GM23338 (cell line): ENCODE results near the gene GTPBP1. TPM values are rescaled to one million over a fixed set of nuclear protein-coding genes. Genes with fewer than 3 reads are reported as not detected.

Experiments
- ATAC-seq: fragments of 200-7000 bp; cut with Tn5 transposase; 3 replicates; pipeline ENCODE4 v1.9.1; 2020
- DNase-seq: peaks from one replicate; pipeline ENCODE4 v3.0.0-alpha.2; 2015; ENCODE audit warnings: low spot score
- H2AFZ ChIP-seq: fragments of 200-600 bp; sonication (generic); 2 replicates; pipeline ENCODE4 v1.8.0; 2016; ENCODE audit warnings: antibody characterized with exemption, mild to moderate bottlenecking, moderate library complexity
- H3F3A ChIP-seq: fragments of 200-600 bp; sonication (generic); replicated peaks from 2 replicates; pipeline ENCODE4 v1.8.0; 2017; ENCODE audit warnings: antibody characterized with exemption, mixed run types, low read depth
- H3K27ac ChIP-seq: fragments of 200-600 bp; sonication (generic); 2 replicates; pipeline ENCODE4 v1.6.1; 2016; ENCODE audit warnings: low read depth
- H3K27me3 ChIP-seq: fragments of 200-600 bp; sonication (generic); 2 replicates; pipeline ENCODE4 v1.8.0; 2016; ENCODE audit warnings: mild to moderate bottlenecking, mixed run types, moderate library complexity; ENCODE audit not compliant: insufficient read depth
- H3K36me3 ChIP-seq: fragments of 200-600 bp; sonication (generic); 2 replicates; pipeline ENCODE4 v1.8.0; 2016; ENCODE audit warnings: mild to moderate bottlenecking; ENCODE audit not compliant: insufficient read depth
- H3K4me1 ChIP-seq: fragments of 200-600 bp; sonication (generic); 2 replicates; pipeline ENCODE4 v1.8.0; 2016; ENCODE audit warnings: mild to moderate bottlenecking, moderate library complexity; ENCODE audit not compliant: insufficient read depth
- H3K4me2 ChIP-seq: fragments of 200-600 bp; sonication (generic); 2 replicates; pipeline ENCODE4 v1.7.1; 2017; ENCODE audit warnings: mixed run types
- H3K4me3 ChIP-seq: fragments of 200-600 bp; sonication (generic); 2 replicates; pipeline ENCODE4 v1.6.1; 2016; ENCODE audit warnings: mixed run types
- H3K79me2 ChIP-seq: fragments of 200-600 bp; sonication (generic); replicated peaks from 2 replicates; pipeline ENCODE4 v1.8.0; 2017; ENCODE audit warnings: mild to moderate bottlenecking; ENCODE audit not compliant: insufficient read depth
- H3K9me2 ChIP-seq: fragments of 200-600 bp; sonication (generic); 2 replicates; pipeline ENCODE4 v1.8.0; 2017; ENCODE audit not compliant: insufficient read depth
- H4K20me1 ChIP-seq: fragments of 200-600 bp; sonication (generic); replicated peaks from 2 replicates; pipeline ENCODE4 v1.8.0; 2017; ENCODE audit warnings: mild to moderate bottlenecking; ENCODE audit not compliant: insufficient read depth
- H3K27ac Mint-ChIP-seq: 2 replicates; pipeline ENCODE4 v1.8.0; 2020; ENCODE audit warnings: inconsistent platforms, mild to moderate bottlenecking, moderate library complexity, mixed read lengths
- H3K27me3 Mint-ChIP-seq: 3 replicates; pipeline ENCODE4 v1.8.0; 2022; ENCODE audit warnings: low read depth, mild to moderate bottlenecking, moderate library complexity, mixed read lengths, inconsistent platforms; ENCODE audit not compliant: insufficient read depth, poor library complexity
- H3K36me3 Mint-ChIP-seq: 3 replicates; pipeline ENCODE4 v1.8.0; 2021; ENCODE audit warnings: low read depth, mild to moderate bottlenecking, inconsistent platforms, moderate library complexity, mixed read lengths
- H3K4me1 Mint-ChIP-seq: 3 replicates; pipeline ENCODE4 v1.8.0; 2020; ENCODE audit warnings: mild to moderate bottlenecking, inconsistent platforms, mixed read lengths
- H3K4me3 Mint-ChIP-seq: 3 replicates; pipeline ENCODE4 v1.8.0; 2021; ENCODE audit warnings: moderate library complexity, mild to moderate bottlenecking, inconsistent platforms, mixed read lengths
- H3K9me3 Mint-ChIP-seq: 3 replicates; pipeline ENCODE4 v1.8.0; 2020; ENCODE audit warnings: moderate library complexity, mild to moderate bottlenecking, inconsistent platforms, mixed read lengths
- EZH2 ChIP-seq: fragments of 200-600 bp; sonication (generic); IDR thresholded peaks from one replicate; pipeline ENCODE4 v1.8.0; 2017; ENCODE audit warnings: antibody characterized with exemption, mild to moderate bottlenecking, low read depth; ENCODE audit not compliant: unreplicated experiment
- EZH2phosphoT487 ChIP-seq: fragments of 200-600 bp; sonication (generic); IDR thresholded peaks from one replicate; pipeline ENCODE4 v1.8.1; 2018; ENCODE audit warnings: antibody characterized with exemption; ENCODE audit not compliant: unreplicated experiment
- JUNB ChIP-seq: IDR thresholded peaks from one replicate; pipeline ENCODE4 v1.6.1; 2016; ENCODE audit warnings: antibody characterized with exemption; ENCODE audit not compliant: unreplicated experiment
- NANOG ChIP-seq: IDR thresholded peaks from 2 replicates; pipeline ENCODE4 v1.6.1; 2016; ENCODE audit warnings: antibody characterized with exemption, borderline replicate concordance
- POLR2AphosphoS5 ChIP-seq: IDR thresholded peaks from 2 replicates; pipeline ENCODE4 v1.6.1; 2016; ENCODE audit warnings: antibody characterized with exemption, low read depth
- STAT1 ChIP-seq: IDR thresholded peaks from one replicate; pipeline ENCODE4 v1.6.1; 2016; ENCODE audit warnings: antibody characterized with exemption; ENCODE audit not compliant: unreplicated experiment
- polyA plus RNA-seq: library from polyadenylated mRNA; unstranded; fragments of >200 nt; fragmentation: Nextera tagmentation; extraction: Ambion mirVana; gene quantifications from 2 replicates; pipeline ENCODE4 v1.2.1, GENCODE V29; 2016
- total RNA-seq: library from RNA; depleted of rRNA; stranded (reverse); fragments of >200 nt; shearing (Covaris generic); gene quantifications from 2 replicates; pipeline ENCODE4 v1.2.3, GENCODE V29; 2014
- TF ChIP-seq, protein P1 (sequence below), 2 experiments: fragments of 200-600 bp in 1 of 2; sonication (generic) in 1 of 2; conservative IDR thresholded peaks; 2 replicates each; pipeline versions ENCODE4 v1.5.1 to v1.6.1; 2016 to 2017; ENCODE audit warnings: antibody characterized with exemption in 2 of 2, low read depth in 2 of 2, mild to moderate bottlenecking in 2 of 2, moderate library complexity in 1 of 2
- TF ChIP-seq, protein P2 (sequence below): IDR thresholded peaks from one replicate; pipeline ENCODE4 v1.6.1; 2018; ENCODE audit warnings: antibody characterized with exemption; ENCODE audit not compliant: unreplicated experiment
- TF ChIP-seq, protein P3 (sequence below): fragments of 250-450 bp; sonication (Bioruptor Pico); IDR thresholded peaks from 2 replicates; pipeline ENCODE4 v1.5.0; 2020; ENCODE audit warnings: mild to moderate bottlenecking, moderate library complexity

GTPBP1 gene
- total and polyA plus RNA-seq, 2 experiments from 2014 or later = 27.2 to 88.4 TPM

GRCh38 chr22:38697425-38698089 is 8.2 kb upstream of the GTPBP1 start:
- H3K79me2 ChIP-seq = peaks cover 52% of the 10 kb centered on the region
- no peak overlapping the region for H3K27ac ChIP-seq
- no peak overlapping the region; the same call in 2 of the 3 replicates for H3K4me3 Mint-ChIP-seq
- no peak for TF ChIP-seq EZH2phosphoT487
- TF ChIP-seq STAT1 = no peak
- no peak for TF ChIP-seq POLR2AphosphoS5
- TF ChIP-seq EZH2 = no peak
- TF ChIP-seq, protein P1, sequence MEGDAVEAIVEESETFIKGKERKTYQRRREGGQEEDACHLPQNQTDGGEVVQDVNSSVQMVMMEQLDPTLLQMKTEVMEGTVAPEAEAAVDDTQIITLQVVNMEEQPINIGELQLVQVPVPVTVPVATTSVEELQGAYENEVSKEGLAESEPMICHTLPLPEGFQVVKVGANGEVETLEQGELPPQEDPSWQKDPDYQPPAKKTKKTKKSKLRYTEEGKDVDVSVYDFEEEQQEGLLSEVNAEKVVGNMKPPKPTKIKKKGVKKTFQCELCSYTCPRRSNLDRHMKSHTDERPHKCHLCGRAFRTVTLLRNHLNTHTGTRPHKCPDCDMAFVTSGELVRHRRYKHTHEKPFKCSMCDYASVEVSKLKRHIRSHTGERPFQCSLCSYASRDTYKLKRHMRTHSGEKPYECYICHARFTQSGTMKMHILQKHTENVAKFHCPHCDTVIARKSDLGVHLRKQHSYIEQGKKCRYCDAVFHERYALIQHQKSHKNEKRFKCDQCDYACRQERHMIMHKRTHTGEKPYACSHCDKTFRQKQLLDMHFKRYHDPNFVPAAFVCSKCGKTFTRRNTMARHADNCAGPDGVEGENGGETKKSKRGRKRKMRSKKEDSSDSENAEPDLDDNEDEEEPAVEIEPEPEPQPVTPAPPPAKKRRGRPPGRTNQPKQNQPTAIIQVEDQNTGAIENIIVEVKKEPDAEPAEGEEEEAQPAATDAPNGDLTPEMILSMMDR (conservative IDR thresholded peaks at IDR 0.05; ENCODE audit: low read depth in 2 of 2) = no peak
- TF ChIP-seq NANOG = no peak
- no peak for TF ChIP-seq JUNB
- TF ChIP-seq, protein P2, sequence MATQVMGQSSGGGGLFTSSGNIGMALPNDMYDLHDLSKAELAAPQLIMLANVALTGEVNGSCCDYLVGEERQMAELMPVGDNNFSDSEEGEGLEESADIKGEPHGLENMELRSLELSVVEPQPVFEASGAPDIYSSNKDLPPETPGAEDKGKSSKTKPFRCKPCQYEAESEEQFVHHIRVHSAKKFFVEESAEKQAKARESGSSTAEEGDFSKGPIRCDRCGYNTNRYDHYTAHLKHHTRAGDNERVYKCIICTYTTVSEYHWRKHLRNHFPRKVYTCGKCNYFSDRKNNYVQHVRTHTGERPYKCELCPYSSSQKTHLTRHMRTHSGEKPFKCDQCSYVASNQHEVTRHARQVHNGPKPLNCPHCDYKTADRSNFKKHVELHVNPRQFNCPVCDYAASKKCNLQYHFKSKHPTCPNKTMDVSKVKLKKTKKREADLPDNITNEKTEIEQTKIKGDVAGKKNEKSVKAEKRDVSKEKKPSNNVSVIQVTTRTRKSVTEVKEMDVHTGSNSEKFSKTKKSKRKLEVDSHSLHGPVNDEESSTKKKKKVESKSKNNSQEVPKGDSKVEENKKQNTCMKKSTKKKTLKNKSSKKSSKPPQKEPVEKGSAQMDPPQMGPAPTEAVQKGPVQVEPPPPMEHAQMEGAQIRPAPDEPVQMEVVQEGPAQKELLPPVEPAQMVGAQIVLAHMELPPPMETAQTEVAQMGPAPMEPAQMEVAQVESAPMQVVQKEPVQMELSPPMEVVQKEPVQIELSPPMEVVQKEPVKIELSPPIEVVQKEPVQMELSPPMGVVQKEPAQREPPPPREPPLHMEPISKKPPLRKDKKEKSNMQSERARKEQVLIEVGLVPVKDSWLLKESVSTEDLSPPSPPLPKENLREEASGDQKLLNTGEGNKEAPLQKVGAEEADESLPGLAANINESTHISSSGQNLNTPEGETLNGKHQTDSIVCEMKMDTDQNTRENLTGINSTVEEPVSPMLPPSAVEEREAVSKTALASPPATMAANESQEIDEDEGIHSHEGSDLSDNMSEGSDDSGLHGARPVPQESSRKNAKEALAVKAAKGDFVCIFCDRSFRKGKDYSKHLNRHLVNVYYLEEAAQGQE = no peak
- TF ChIP-seq, protein P3, sequence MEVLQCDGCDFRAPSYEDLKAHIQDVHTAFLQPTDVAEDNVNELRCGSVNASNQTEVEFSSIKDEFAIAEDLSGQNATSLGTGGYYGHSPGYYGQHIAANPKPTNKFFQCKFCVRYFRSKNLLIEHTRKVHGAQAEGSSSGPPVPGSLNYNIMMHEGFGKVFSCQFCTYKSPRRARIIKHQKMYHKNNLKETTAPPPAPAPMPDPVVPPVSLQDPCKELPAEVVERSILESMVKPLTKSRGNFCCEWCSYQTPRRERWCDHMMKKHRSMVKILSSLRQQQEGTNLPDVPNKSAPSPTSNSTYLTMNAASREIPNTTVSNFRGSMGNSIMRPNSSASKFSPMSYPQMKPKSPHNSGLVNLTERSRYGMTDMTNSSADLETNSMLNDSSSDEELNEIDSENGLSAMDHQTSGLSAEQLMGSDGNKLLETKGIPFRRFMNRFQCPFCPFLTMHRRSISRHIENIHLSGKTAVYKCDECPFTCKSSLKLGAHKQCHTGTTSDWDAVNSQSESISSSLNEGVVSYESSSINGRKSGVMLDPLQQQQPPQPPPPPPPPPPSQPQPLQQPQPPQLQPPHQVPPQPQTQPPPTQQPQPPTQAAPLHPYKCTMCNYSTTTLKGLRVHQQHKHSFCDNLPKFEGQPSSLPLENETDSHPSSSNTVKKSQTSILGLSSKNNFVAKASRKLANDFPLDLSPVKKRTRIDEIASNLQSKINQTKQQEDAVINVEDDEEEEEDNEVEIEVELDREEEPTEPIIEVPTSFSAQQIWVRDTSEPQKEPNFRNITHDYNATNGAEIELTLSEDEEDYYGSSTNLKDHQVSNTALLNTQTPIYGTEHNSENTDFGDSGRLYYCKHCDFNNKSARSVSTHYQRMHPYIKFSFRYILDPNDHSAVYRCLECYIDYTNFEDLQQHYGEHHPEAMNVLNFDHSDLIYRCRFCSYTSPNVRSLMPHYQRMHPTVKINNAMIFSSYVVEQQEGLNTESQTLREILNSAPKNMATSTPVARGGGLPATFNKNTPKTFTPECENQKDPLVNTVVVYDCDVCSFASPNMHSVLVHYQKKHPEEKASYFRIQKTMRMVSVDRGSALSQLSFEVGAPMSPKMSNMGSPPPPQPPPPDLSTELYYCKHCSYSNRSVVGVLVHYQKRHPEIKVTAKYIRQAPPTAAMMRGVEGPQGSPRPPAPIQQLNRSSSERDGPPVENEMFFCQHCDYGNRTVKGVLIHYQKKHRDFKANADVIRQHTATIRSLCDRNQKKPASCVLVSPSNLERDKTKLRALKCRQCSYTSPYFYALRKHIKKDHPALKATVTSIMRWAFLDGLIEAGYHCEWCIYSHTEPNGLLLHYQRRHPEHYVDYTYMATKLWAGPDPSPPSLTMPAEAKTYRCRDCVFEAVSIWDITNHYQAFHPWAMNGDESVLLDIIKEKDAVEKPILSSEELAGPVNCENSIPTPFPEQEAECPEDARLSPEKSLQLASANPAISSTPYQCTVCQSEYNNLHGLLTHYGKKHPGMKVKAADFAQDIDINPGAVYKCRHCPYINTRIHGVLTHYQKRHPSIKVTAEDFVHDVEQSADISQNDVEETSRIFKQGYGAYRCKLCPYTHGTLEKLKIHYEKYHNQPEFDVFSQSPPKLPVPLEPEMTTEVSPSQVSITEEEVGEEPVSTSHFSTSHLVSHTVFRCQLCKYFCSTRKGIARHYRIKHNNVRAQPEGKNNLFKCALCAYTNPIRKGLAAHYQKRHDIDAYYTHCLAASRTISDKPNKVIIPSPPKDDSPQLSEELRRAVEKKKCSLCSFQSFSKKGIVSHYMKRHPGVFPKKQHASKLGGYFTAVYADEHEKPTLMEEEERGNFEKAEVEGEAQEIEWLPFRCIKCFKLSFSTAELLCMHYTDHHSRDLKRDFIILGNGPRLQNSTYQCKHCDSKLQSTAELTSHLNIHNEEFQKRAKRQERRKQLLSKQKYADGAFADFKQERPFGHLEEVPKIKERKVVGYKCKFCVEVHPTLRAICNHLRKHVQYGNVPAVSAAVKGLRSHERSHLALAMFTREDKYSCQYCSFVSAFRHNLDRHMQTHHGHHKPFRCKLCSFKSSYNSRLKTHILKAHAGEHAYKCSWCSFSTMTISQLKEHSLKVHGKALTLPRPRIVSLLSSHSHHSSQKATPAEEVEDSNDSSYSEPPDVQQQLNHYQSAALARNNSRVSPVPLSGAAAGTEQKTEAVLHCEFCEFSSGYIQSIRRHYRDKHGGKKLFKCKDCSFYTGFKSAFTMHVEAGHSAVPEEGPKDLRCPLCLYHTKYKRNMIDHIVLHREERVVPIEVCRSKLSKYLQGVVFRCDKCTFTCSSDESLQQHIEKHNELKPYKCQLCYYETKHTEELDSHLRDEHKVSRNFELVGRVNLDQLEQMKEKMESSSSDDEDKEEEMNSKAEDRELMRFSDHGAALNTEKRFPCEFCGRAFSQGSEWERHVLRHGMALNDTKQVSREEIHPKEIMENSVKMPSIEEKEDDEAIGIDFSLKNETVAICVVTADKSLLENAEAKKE (CRISPR knock-in tag) = no peak
- peaks cover 16% of the 10 kb centered on the region for H3K27me3 Mint-ChIP-seq
- peaks cover 4% of the 10 kb centered on the region; the same call in 1 of the 2 replicates for H3F3A ChIP-seq
- no peaks in the 10 kb centered on the region for H3K9me3 Mint-ChIP-seq
- H3K4me1 ChIP-seq = peaks cover 18% of the 10 kb centered on the region
- DNase-seq (no peak), ATAC-seq (no peak)
- H3K9me2 ChIP-seq = no peaks in the 10 kb centered on the region
- H3K4me2 ChIP-seq = no peak overlapping the region
- no peak overlapping the region for H3K27ac Mint-ChIP-seq
- H3K36me3 Mint-ChIP-seq = peaks cover 12% of the 10 kb centered on the region
- H3K4me3 ChIP-seq = 0 out of 2 replicates have a peak overlapping the region, but pooled peaks have one; percentile 97
- peaks cover 25% of the 10 kb centered on the region for H3K4me1 Mint-ChIP-seq
- no peak overlapping the region for H2AFZ ChIP-seq
- peaks cover 16% of the 10 kb centered on the region for H4K20me1 ChIP-seq
- no peaks in the 10 kb centered on the region for H3K27me3 ChIP-seq
- H3K36me3 ChIP-seq = no peaks in the 10 kb centered on the region
